Bronchial epithelial cell (primary cell): ENCODE measurements around the gene CAMTA1. TPM values are rescaled to one million over a fixed set of nuclear protein-coding genes. Genes with fewer than 3 reads are reported as not detected.

Source experiments
- DNase-seq: peaks from one replicate; pipeline ENCODE4 v3.0.0-alpha.2; 2010; ENCODE audit warnings: low read depth
- FAIRE-seq: peaks from 2 replicates; lab custom pipeline; 2011; peaks lifted over from hg19 to GRCh38; lab: Jason Lieb, UNC
- H3K27me3 ChIP-seq: 2 replicates; pipeline ENCODE4 v1.5.1; 2011; ENCODE audit warnings: low read length; ENCODE audit not compliant: control insufficient read depth, insufficient read depth
- H3K36me3 ChIP-seq: 2 replicates; pipeline ENCODE4 v1.5.1; 2011; ENCODE audit warnings: low read length; ENCODE audit not compliant: control insufficient read depth, insufficient read depth
- H3K4me3 ChIP-seq: 2 replicates; pipeline ENCODE4 v1.5.1; 2011; ENCODE audit warnings: mild to moderate bottlenecking, low read depth, low read length, control low read depth
- CTCF ChIP-seq: IDR thresholded peaks from 2 replicates; pipeline ENCODE4 v1.5.1; 2011; ENCODE audit warnings: mild to moderate bottlenecking, moderate library complexity, low read length, control low read depth, inconsistent platforms; ENCODE audit not compliant: insufficient read depth, severe bottlenecking
- total RNA-seq: library from RNA; depleted of rRNA; stranded (reverse); fragments of >200 nt; gene quantifications from 2 replicates; pipeline ENCODE4 v1.2.1, GENCODE V29; 2014

Gene CAMTA1
- total RNA-seq, 1 donor from 2014 or later: 68.2 TPM

- FAIRE-seq (no peak), DNase-seq (no peak)
- Histone ChIP-seq H3K36me3 (peaks cover 1% of the 10 kb centered on the region), H3K27me3 (no peaks in the 10 kb centered on the region), H3K4me3 (no peak overlapping the region)
- no peak for TF ChIP-seq CTCF
Observed at GRCh38 chr1:6788946-6789345, 3.7 kb downstream of the CAMTA1 start.

GRCh38 chr1:6790146-6790545 is 4.9 kb downstream of the CAMTA1 start:
- no peak for FAIRE-seq
- no peak for TF ChIP-seq CTCF
- Histone ChIP-seq H3K4me3 (no peak overlapping the region), H3K27me3 (no peaks in the 10 kb centered on the region), H3K36me3 (peaks cover 1% of the 10 kb centered on the region)
- DNase-seq: no peak

- H3K4me3 ChIP-seq: no peak overlapping the region
- no peaks in the 10 kb centered on the region for H3K36me3 ChIP-seq
- no peak for TF ChIP-seq CTCF
- H3K27me3 ChIP-seq: no peaks in the 10 kb centered on the region
- peak; percentile 37 for DNase-seq
- no peak for FAIRE-seq
Observed at GRCh38 chr1:6794164-6794563, 8.9 kb downstream of the CAMTA1 start.

GRCh38 chr1:6795203-6795602 is 9.9 kb downstream of the CAMTA1 start:
- DNase-seq (no peak), FAIRE-seq (no peak)
- Histone ChIP-seq H3K4me3 (no peak overlapping the region), H3K27me3 (no peaks in the 10 kb centered on the region), H3K36me3 (no peaks in the 10 kb centered on the region)
- no peak for TF ChIP-seq CTCF

- no peak for DNase-seq
Observed at GRCh38 chr1:6795661-6796060, 10.4 kb downstream of the CAMTA1 start.

More at GRCh38 chr1:6795661-6796060, 10.4 kb downstream of the CAMTA1 start:
- TF ChIP-seq CTCF: no peak
- Histone ChIP-seq H3K4me3 (no peak overlapping the region), H3K27me3 (no peaks in the 10 kb centered on the region), H3K36me3 (no peaks in the 10 kb centered on the region)
- no peak for FAIRE-seq
